Neural cell (in vitro differentiated cells): ENCODE measurements around the gene RFC2.

ENCODE experiments used
- CTCF ChIP-seq: fragments of 450-650 bp; IDR thresholded peaks from 2 replicates; pipeline ENCODE4 v1.5.1; 2014; ENCODE audit warnings: antibody characterized with exemption, mild to moderate bottlenecking, moderate library complexity; ENCODE audit not compliant: poor library complexity, severe bottlenecking
- POLR2AphosphoS5 ChIP-seq: IDR thresholded peaks from 2 replicates; pipeline ENCODE4 v1.6.1; 2012
- TAF1 ChIP-seq: IDR thresholded peaks from 2 replicates; pipeline ENCODE4 v1.6.1; 2012; ENCODE audit warnings: low read depth

- no peak for TF ChIP-seq TAF1
- no peak for TF ChIP-seq CTCF
- no peak for TF ChIP-seq POLR2AphosphoS5
These were observed 71.6 kb downstream of the RFC2 start for GRCh38 chr7:74182453-74183090.
